Adrenal gland (tissue), 12 donors: ENCODE data around the gene PKP1. TPM values are rescaled to one million over a fixed set of nuclear protein-coding genes. Genes with fewer than 3 reads are reported as not detected.
A peak's percentile ranks its signal among the peaks of the same experiment; 100 is the strongest.

Source experiments
- DNase-seq, 7 donors: peaks; one replicate each; pipeline ENCODE4 v3.0.0-alpha.2; 2019 to 2020
- H3K27ac ChIP-seq, 5 donors: fragments of 200-600 bp; sonication (generic) in 4 of 5; 1 replicate in 3 of 5; 2 replicates in 2 of 5; pipeline versions ENCODE4 v1.5.1 to v1.8.0; 2016 to 2020; ENCODE audit warnings: mild to moderate bottlenecking in 1 of 5
- H3K27me3 ChIP-seq: fragments of 200-600 bp; 2 replicates; pipeline ENCODE4 v1.8.0; 2021
- H3K36me3 ChIP-seq, 2 donors: fragments of 200-600 bp; replicated peaks in 1 of 2; 1 replicate in 1 of 2; 2 replicates in 1 of 2; pipeline versions ENCODE4 v1.5.1 to v1.8.0; 2018 to 2022
- H3K4me1 ChIP-seq, 2 donors: fragments of 200-600 bp; replicated peaks in 1 of 2; 1 replicate in 1 of 2; 2 replicates in 1 of 2; pipeline versions ENCODE4 v1.5.1 to v1.8.0; 2018 to 2021
- H3K4me3 ChIP-seq, 4 donors: fragments of 200-600 bp; sonication (generic) in 3 of 4; one replicate each; pipeline ENCODE4 v1.5.1; 2016 to 2018
- H3K9me3 ChIP-seq, 3 donors: fragments of 200-600 bp; sonication (generic) in 1 of 3; replicated peaks in 1 of 3; 1 replicate in 2 of 3; 2 replicates in 1 of 3; pipeline versions ENCODE4 v1.5.1 to v1.8.0; 2016 to 2021
- CTCF ChIP-seq, 6 experiments: fragments of 450-650 bp in 4 of 6; fragments of 200-600 bp in 2 of 6; sonication (generic) in 1 of 6; IDR thresholded peaks; 1 replicate in 5 of 6; 2 replicates in 1 of 6; pipeline versions ENCODE4 v1.5.1 to v1.8.0; 2016 to 2021; ENCODE audit warnings: antibody characterized with exemption in 6 of 6, mild to moderate bottlenecking in 2 of 6, moderate library complexity in 1 of 6
- POLR2A ChIP-seq, 2 donors: fragments of 450-650 bp; IDR thresholded peaks; one replicate each; pipeline ENCODE4 v1.6.1; 2017; ENCODE audit warnings: antibody characterized with exemption in 2 of 2, mild to moderate bottlenecking in 2 of 2, moderate library complexity in 1 of 2
- WGBS, 4 donors: extraction: QIAGEN DNeasy Blood & Tissue Kit in 2 of 4; methylation state at CpG; one replicate each; pipeline versions ENCODE4 v1.1.5 to v1.1.7; 2013 to 2017; 5-methylcytosine and 5-hydroxymethylcytosine counted together
- intact Hi-C, 2 donors: fragments of 100-400 bp; cut with DNase I; formaldehyde crosslinking; loops; one replicate each; pipeline versions ENCODE4 v1.14.1 to v1.15.0; 2022 to 2023
- polyA plus RNA-seq, 3 donors: library from polyadenylated mRNA; stranded (reverse); fragments of 200-250 nt in 2 of 3; fragments of 350-450 nt in 1 of 3; fragmentation: Illumina TruSeq in 1 of 3; extraction: RNeasy Lipid Tissue Mini Kit (QIAGEN cat#74804) in 1 of 3; gene quantifications; one replicate each; pipeline ENCODE4 v1.2.3, GENCODE V29; 2013 to 2014
- total RNA-seq, 9 donors: library from RNA; depleted of rRNA in 4 of 9; stranded (reverse); fragments of >200 nt in 4 of 9; fragments of 120-200 nt in 1 of 9; fragmentation: NEBNext Ultra II Directional in 1 of 9; extraction: Animal tissue kit (Norgen Biotek cat#: 25700) in 1 of 9; gene quantifications; one replicate each; pipeline versions ENCODE4 v1.1.0 to v1.2.4, GENCODE V29; 2013 to 2023
- donor health status: healthy with polysubstance abuse.
- donor health status: Bipolar disorder and iron deficiency.
- donor health status: DM: yes; HTN: yes; CAD: no.
- donor health status: DM: no; HTN: no; CAD: no.
- donor health status: DM: no; HTN: no; CAD: no.
- donor health status: DM: yes; HTN: yes; CAD: no.

The PKP1 gene
- total and polyA plus RNA-seq, 12 donors: 0.06 to 0.98 (median 0.24) TPM; not detected in 2

- Histone ChIP-seq H3K27me3 (peaks cover 20% of the 10 kb centered on the region), H3K27ac (no peak overlapping the region), H3K36me3 (no peaks in the 10 kb centered on the region), H3K9me3 (no peaks in the 10 kb centered on the region), H3K4me3 (no peak overlapping the region), H3K4me1 (no peaks in the 10 kb centered on the region)
- WGBS, 4 donors: 22 to 55% (median 48%) methylated on average over 1 of the region's 1 CpG
- TF ChIP-seq POLR2A (IDR thresholded peaks at IDR 0.05) (no peak), CTCF (IDR thresholded peaks at IDR 0.05) (no peak)
- no peak for DNase-seq
- intact Hi-C loops: no loop called here
Measured at GRCh38 chr1:201245082-201245481, 38.2 kb upstream of the PKP1 start.

- Histone ChIP-seq H3K4me1 (no peaks in the 10 kb centered on the region), H3K27ac (no peak overlapping the region), H3K36me3 (no peaks in the 10 kb centered on the region), H3K9me3 (no peaks in the 10 kb centered on the region), H3K27me3 (no peaks in the 10 kb centered on the region), H3K4me3 (no peak overlapping the region)
- peak in 1 of 7 donors; percentile 34 for DNase-seq
- TF ChIP-seq POLR2A (IDR thresholded peaks at IDR 0.05) (no peak), CTCF (IDR thresholded peaks at IDR 0.05) (no peak)
- WGBS, 4 donors: 87 to 90% (median 88%) methylated on average over 14 of the region's 14 CpGs
- intact Hi-C loops: no loop called here
Measured at GRCh38 chr1:201248721-201249559, 34.4 kb upstream of the PKP1 start.

- intact Hi-C loops: loop anchor here in 1 of 2 donors (5.0 kb wide), 1 partner anchor 157 kb away; no protein-coding TSS in a partner anchor
- H3K36me3 ChIP-seq: no peaks in the 10 kb centered on the region
- H3K4me3 ChIP-seq: no peak overlapping the region
- peak in 1 of 7 donors; percentile 35 for DNase-seq
- H3K4me1 ChIP-seq: no peaks in the 10 kb centered on the region
- TF ChIP-seq POLR2A (IDR thresholded peaks at IDR 0.05): no peak
- no peak for TF ChIP-seq CTCF (IDR thresholded peaks at IDR 0.05)
- no peak overlapping the region for H3K27ac ChIP-seq
- WGBS, 4 donors: 67 to 75% (median 71%) methylated on average over 8 to 10 of the region's 10 CpGs
- H3K9me3 ChIP-seq: no peaks in the 10 kb centered on the region
- no peaks in the 10 kb centered on the region for H3K27me3 ChIP-seq
Measured at GRCh38 chr1:201250326-201251011, 32.8 kb upstream of the PKP1 start.

- no peak for TF ChIP-seq POLR2A (IDR thresholded peaks at IDR 0.05)
- TF ChIP-seq CTCF (IDR thresholded peaks at IDR 0.05): no peak
- DNase-seq: peak in 1 of 7 donors; percentile 34
- no peak overlapping the region for H3K27ac ChIP-seq
- H3K36me3 ChIP-seq: no peaks in the 10 kb centered on the region
- H3K9me3 ChIP-seq: no peaks in the 10 kb centered on the region
- WGBS, 4 donors: 68 to 86% (median 75%) methylated on average over 2 of the region's 2 CpGs
- no peaks in the 10 kb centered on the region for H3K27me3 ChIP-seq
- intact Hi-C loops: loop anchor here in 1 of 2 donors (5.0 kb wide), 1 partner anchor 156 kb away; no protein-coding TSS in a partner anchor
- H3K4me1 ChIP-seq: no peaks in the 10 kb centered on the region
- no peak overlapping the region for H3K4me3 ChIP-seq
Measured at GRCh38 chr1:201251411-201251810, 31.9 kb upstream of the PKP1 start.
